WTC11 (cell line): ENCODE data around the gene CUEDC1. TPM values are rescaled to one million over a fixed set of nuclear protein-coding genes. Genes with fewer than 3 reads are reported as not detected.
A peak's percentile ranks its signal among the peaks of the same experiment; 100 is the strongest.

Experiments
- ARID4B ChIP-seq: sonication (generic); formaldehyde crosslinking; IDR thresholded peaks from 2 replicates; pipeline ENCODE4 v1.8.0; 2023; ENCODE audit warnings: missing genetic modification reagents, mild to moderate bottlenecking, borderline replicate concordance
- ATF1 ChIP-seq: sonication (generic); formaldehyde crosslinking; IDR thresholded peaks from 2 replicates; pipeline ENCODE4 v1.8.1; 2023; ENCODE audit warnings: mild to moderate bottlenecking, moderate library complexity, missing genetic modification reagents
- ATF6 ChIP-seq: sonication (generic); formaldehyde crosslinking; IDR thresholded peaks from 2 replicates; pipeline ENCODE4 v1.8.1; 2023; ENCODE audit warnings: mild to moderate bottlenecking, missing genetic modification reagents
- CREB1 ChIP-seq: sonication (generic); formaldehyde crosslinking; IDR thresholded peaks from 2 replicates; pipeline ENCODE4 v1.8.0; 2023; ENCODE audit warnings: mild to moderate bottlenecking, missing genetic modification reagents
- E2F5 ChIP-seq: sonication (generic); formaldehyde crosslinking; IDR thresholded peaks from 2 replicates; pipeline ENCODE4 v1.8.1; 2022; ENCODE audit warnings: mild to moderate bottlenecking, moderate library complexity, missing genetic modification reagents
- ELF4 ChIP-seq: sonication (generic); formaldehyde crosslinking; IDR thresholded peaks from 2 replicates; pipeline ENCODE4 v1.8.1; 2022; ENCODE audit warnings: low read depth, mild to moderate bottlenecking, moderate library complexity, missing genetic modification reagents
- GABPB1 ChIP-seq: sonication (generic); formaldehyde crosslinking; IDR thresholded peaks from 2 replicates; pipeline ENCODE4 v1.8.1; 2023; ENCODE audit warnings: mild to moderate bottlenecking, missing genetic modification reagents
- GTF2I ChIP-seq: fragments of 250-450 bp; sonication (Bioruptor Pico); conservative IDR thresholded peaks from 2 replicates; pipeline ENCODE4 v1.4.0; 2021; ENCODE audit warnings: mild to moderate bottlenecking
- NFE2L1 ChIP-seq: sonication (generic); formaldehyde crosslinking; IDR thresholded peaks from 2 replicates; pipeline ENCODE4 v1.8.1; 2023; ENCODE audit warnings: missing genetic modification reagents
- NR1H2 ChIP-seq: sonication (generic); formaldehyde crosslinking; IDR thresholded peaks from 2 replicates; pipeline ENCODE4 v1.9.0; 2021; ENCODE audit warnings: mild to moderate bottlenecking, moderate library complexity, missing genetic modification reagents
- PRDM15 ChIP-seq: sonication (generic); formaldehyde crosslinking; IDR thresholded peaks from 2 replicates; pipeline ENCODE4 v1.8.0; 2022; ENCODE audit warnings: missing genetic modification reagents
- PREB ChIP-seq: sonication (generic); formaldehyde crosslinking; IDR thresholded peaks from 2 replicates; pipeline ENCODE4 v1.8.1; 2022; ENCODE audit warnings: mild to moderate bottlenecking, missing genetic modification reagents, moderate library complexity, borderline replicate concordance
- RORB ChIP-seq: fragments of 250-450 bp; sonication (Bioruptor Pico); IDR thresholded peaks from 2 replicates; pipeline ENCODE4 v1.9.0; 2021; ENCODE audit warnings: mild to moderate bottlenecking
- SMAD4 ChIP-seq: sonication (generic); formaldehyde crosslinking; IDR thresholded peaks from 2 replicates; pipeline ENCODE4 v1.8.0; 2022; ENCODE audit warnings: mild to moderate bottlenecking, missing genetic modification reagents
- ZBTB43 ChIP-seq: sonication (generic); formaldehyde crosslinking; IDR thresholded peaks from 2 replicates; pipeline ENCODE4 v1.8.1; 2023; ENCODE audit warnings: mild to moderate bottlenecking, missing genetic modification reagents
- ZMAT4 ChIP-seq: fragments of 250-450 bp; sonication (Bioruptor Pico); IDR thresholded peaks from 2 replicates; pipeline ENCODE4 v1.9.0; 2021; ENCODE audit warnings: mild to moderate bottlenecking
- ZNF416 ChIP-seq: fragments of 250-450 bp; sonication (Bioruptor Pico); IDR thresholded peaks from 2 replicates; pipeline ENCODE4 v1.9.0; 2021; ENCODE audit warnings: mild to moderate bottlenecking, inconsistent platforms
- ZNF423 ChIP-seq: fragments of 250-450 bp; sonication (Bioruptor Pico); IDR thresholded peaks from 2 replicates; pipeline ENCODE4 v2.1.2; 2022; ENCODE audit warnings: mild to moderate bottlenecking, moderate library complexity
- ZNF425 ChIP-seq: fragments of 250-450 bp; sonication (Bioruptor Pico); conservative IDR thresholded peaks from 2 replicates; pipeline ENCODE4 v1.9.0; 2021; ENCODE audit warnings: mild to moderate bottlenecking
- ZSCAN18 ChIP-seq: fragments of 250-450 bp; sonication (Bioruptor Pico); IDR thresholded peaks from 2 replicates; pipeline ENCODE4 v2.1.2; 2022; ENCODE audit warnings: mild to moderate bottlenecking, moderate library complexity
- total RNA-seq: library from RNA; stranded (reverse); gene quantifications from 3 replicates; pipeline ENCODE4 v1.2.3, GENCODE V29; 2021

The CUEDC1 gene
- total RNA-seq, 1 experiment from 2014 or later = 12.2 TPM

- peak; percentile 47; the same call in 1 of the 2 replicates for TF ChIP-seq ARID4B (CRISPR knock-in tag)
- TF ChIP-seq PRDM15 (CRISPR knock-in tag) = peak; percentile 40; the same call in 1 of the 2 replicates
- TF ChIP-seq ZSCAN18 = no peak
- TF ChIP-seq GABPB1 (CRISPR knock-in tag) = no peak; the same call in none of the 2 replicates
- no peak for TF ChIP-seq ATF1
- TF ChIP-seq GTF2I (CRISPR knock-in tag) = no peak
- TF ChIP-seq NR1H2 (CRISPR knock-in tag) = no peak
- 0 out of 2 replicates have a peak, but pooled peaks have one; percentile 23 for TF ChIP-seq ZNF416
- no peak for TF ChIP-seq ZNF425 (CRISPR knock-in tag)
- TF ChIP-seq ATF6 (CRISPR knock-in tag) = no peak
- TF ChIP-seq E2F5 = no peak
- no peak for TF ChIP-seq ZNF423 (CRISPR knock-in tag)
- TF ChIP-seq RORB = no peak
- TF ChIP-seq CREB1 = no peak
- no peak for TF ChIP-seq ELF4
- no peak for TF ChIP-seq ZMAT4 (CRISPR knock-in tag)
- no peak for TF ChIP-seq PREB (CRISPR knock-in tag)
- no peak for TF ChIP-seq NFE2L1 (CRISPR knock-in tag)
- no peak for TF ChIP-seq SMAD4 (CRISPR knock-in tag)
- no peak for TF ChIP-seq ZBTB43
Observed at GRCh38 chr17:57861790-57862693, 93.2 kb downstream of the CUEDC1 start (continued).
